Measurements from ENCODE around the gene AQP12A.

Gene AQP12A

DNA sequence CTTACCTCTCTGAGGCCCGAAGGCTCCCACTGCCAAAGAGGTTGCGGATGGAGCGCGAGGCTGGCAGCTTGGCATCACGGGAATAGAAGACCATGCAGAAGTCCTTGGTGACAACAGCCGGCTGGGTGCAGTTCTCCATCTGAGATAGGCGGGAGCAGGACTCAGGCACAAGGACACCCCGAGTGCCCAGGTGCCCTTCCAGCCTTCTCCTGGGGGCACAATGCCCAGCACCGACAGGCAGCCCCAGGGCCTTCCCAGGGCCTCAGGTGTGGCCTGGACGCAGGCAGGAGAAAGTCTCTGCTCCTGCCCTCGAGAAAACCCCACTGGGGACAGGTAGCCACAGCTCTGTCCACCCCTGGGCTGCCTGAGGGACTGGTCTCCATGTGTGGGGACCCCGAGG lies 33.6 kb downstream of the AQP12A start:
- TF ChIP-seq CTCF (IDR thresholded peaks at IDR 0.05; ENCODE audit: low read depth, low read length): no peak
- no peak for DNase-seq (ENCODE audit: extremely low read depth, low read depth)

GRCh38 chr2:240725671-240726070 lies 34.0 kb downstream of the AQP12A start:
- TF ChIP-seq CTCF (IDR thresholded peaks at IDR 0.05; ENCODE audit: low read depth, low read length): no peak

GRCh38 chr2:240726876-240727275 lies 35.2 kb downstream of the AQP12A start:
- no peak for TF ChIP-seq CTCF (IDR thresholded peaks at IDR 0.05; ENCODE audit: low read depth, low read length)
- DNase-seq (ENCODE audit: extremely low read depth, low read depth): no peak

More at GRCh38 chr2:240725671-240726070, 34.0 kb downstream of the AQP12A start:
- no peak for DNase-seq (ENCODE audit: extremely low read depth, low read depth)

- TF ChIP-seq CTCF (IDR thresholded peaks at IDR 0.05; ENCODE audit: low read depth, low read length): no peak
- DNase-seq (ENCODE audit: extremely low read depth, low read depth): no peak
Observed at GRCh38 chr2:240727439-240727838, 35.8 kb downstream of the AQP12A start.

GRCh38 chr2:240727913-240728312 lies 36.2 kb downstream of the AQP12A start:
- no peak for DNase-seq (ENCODE audit: extremely low read depth, low read depth)
- no peak for TF ChIP-seq CTCF (IDR thresholded peaks at IDR 0.05; ENCODE audit: low read depth, low read length)

GRCh38 chr2:240728361-240728760 lies 36.7 kb downstream of the AQP12A start:
- no peak for TF ChIP-seq CTCF (IDR thresholded peaks at IDR 0.05; ENCODE audit: low read depth, low read length)
- no peak for DNase-seq (ENCODE audit: extremely low read depth, low read depth)

GRCh38 chr2:240728827-240729226 lies 37.2 kb downstream of the AQP12A start:
- no peak for TF ChIP-seq CTCF (IDR thresholded peaks at IDR 0.05; ENCODE audit: low read depth, low read length)
- DNase-seq (ENCODE audit: extremely low read depth, low read depth): no peak

Measured in AG09319 (cell line).